Keratinocyte (primary cell): ENCODE measurements around the gene FBXW7. TPM values are rescaled to one million over a fixed set of nuclear protein-coding genes. Genes with fewer than 3 reads are reported as not detected.

ENCODE experiments used
- DNase-seq: peaks from one replicate; pipeline ENCODE4 v3.0.0-alpha.2; 2011; ENCODE audit warnings: low read depth, missing footprints, low spot score
- FAIRE-seq: peaks from 2 replicates; lab custom pipeline; 2011; peaks lifted over from hg19 to GRCh38; lab: Jason Lieb, UNC
- H2AFZ ChIP-seq: 2 replicates; pipeline ENCODE4 v1.6.0; 2012; ENCODE audit warnings: low read length, control low read depth, inconsistent platforms; ENCODE audit not compliant: control insufficient read depth
- H3K27ac ChIP-seq: 2 replicates; pipeline ENCODE4 v1.5.1; 2011; ENCODE audit warnings: low read length; ENCODE audit not compliant: control insufficient read depth, insufficient read depth
- H3K27me3 ChIP-seq: 3 replicates; pipeline ENCODE4 v1.6.0; 2011; ENCODE audit warnings: low read length; ENCODE audit not compliant: control insufficient read depth, insufficient read depth; ENCODE audit errors: extremely low read depth
- H3K36me3 ChIP-seq, 2 experiments: 2 replicates in 1 of 2; 3 replicates in 1 of 2; pipeline ENCODE4 v1.5.1; 2011; ENCODE audit warnings: low read length in 2 of 2, mild to moderate bottlenecking in 1 of 2; ENCODE audit not compliant: control insufficient read depth in 2 of 2, insufficient read depth in 2 of 2; ENCODE audit errors: extremely low read depth in 1 of 2
- H3K4me1 ChIP-seq: 3 replicates; pipeline ENCODE4 v1.5.1; 2011; ENCODE audit warnings: low read length; ENCODE audit not compliant: control insufficient read depth, insufficient read depth; ENCODE audit errors: extremely low read depth
- H3K4me2 ChIP-seq: 3 replicates; pipeline ENCODE4 v1.6.0; 2011; ENCODE audit warnings: low read depth, low read length; ENCODE audit not compliant: control insufficient read depth, insufficient read depth; ENCODE audit errors: extremely low read depth
- H3K4me3 ChIP-seq, 3 experiments: fragments of 200-600 bp in 1 of 3; sonication (generic) in 1 of 3; 2 replicates in 2 of 3; 3 replicates in 1 of 3; pipeline ENCODE4 v1.5.1; 2011 to 2016; ENCODE audit warnings: low read length in 3 of 3, mild to moderate bottlenecking in 3 of 3, control low read depth in 2 of 3, inconsistent platforms in 1 of 3, low read depth in 1 of 3, mixed read lengths in 1 of 3, mixed run types in 1 of 3, moderate library complexity in 1 of 3; ENCODE audit not compliant: control insufficient read depth in 2 of 3, insufficient read depth in 2 of 3; ENCODE audit errors: extremely low read depth in 1 of 3
- H3K79me2 ChIP-seq: 2 replicates; pipeline ENCODE4 v1.6.0; 2012; ENCODE audit warnings: low read length; ENCODE audit not compliant: control insufficient read depth, insufficient read depth
- H3K9ac ChIP-seq: 3 replicates; pipeline ENCODE4 v1.6.0; 2011; ENCODE audit warnings: low read length; ENCODE audit not compliant: control insufficient read depth, insufficient read depth; ENCODE audit errors: extremely low read depth
- H3K9me1 ChIP-seq: 3 replicates; pipeline ENCODE4 v1.6.0; 2011; ENCODE audit warnings: low read length; ENCODE audit not compliant: control insufficient read depth, insufficient read depth; ENCODE audit errors: extremely low read depth
- H3K9me3 ChIP-seq: 2 replicates; pipeline ENCODE4 v1.5.1; 2012; ENCODE audit warnings: low read depth, low read length; ENCODE audit not compliant: control insufficient read depth
- H4K20me1 ChIP-seq: 3 replicates; pipeline ENCODE4 v1.6.0; 2011; ENCODE audit warnings: low read length; ENCODE audit not compliant: control insufficient read depth, insufficient read depth; ENCODE audit errors: extremely low read depth
- CTCF ChIP-seq, 3 experiments: IDR thresholded peaks in 1 of 3; conservative IDR thresholded peaks in 1 of 3; optimal IDR thresholded peaks in 1 of 3; 2 replicates in 2 of 3; 3 replicates in 1 of 3; pipeline versions ENCODE3 to v1.5.1; 2011; ENCODE audit warnings: low read length in 3 of 3, mild to moderate bottlenecking in 3 of 3, moderate library complexity in 2 of 3, control low read depth in 1 of 3, inconsistent platforms in 1 of 3; ENCODE audit not compliant: insufficient read depth in 2 of 3; ENCODE audit errors: extremely low read depth in 1 of 3
- EZH2 ChIP-seq: IDR thresholded peaks from one replicate; pipeline ENCODE4 v1.6.1; 2012; ENCODE audit warnings: inconsistent platforms, mild to moderate bottlenecking, low read length, moderate library complexity
- dilution Hi-C: fragments of 300-500 bp; cut with MboI; formaldehyde crosslinking; loops from one replicate; pipeline ENCODE4 v1.7.0; 2020; ENCODE audit warnings: low sequenced_read_pairs; ENCODE audit not compliant: extremely low pct_ligation_motif_present
- polyA plus RNA-seq, 5 experiments: library from polyadenylated mRNA; depleted of rRNA in 3 of 5; stranded (reverse) in 3 of 5; stranded (forward) in 1 of 5; unstranded in 1 of 5; fragments of >200 nt; gene quantifications; 1 replicate in 1 of 5; 2 replicates in 3 of 5; 3 replicates in 1 of 5; pipeline versions ENCODE4 v1.2.1 to v1.2.3, GENCODE V29; 2011 to 2012; ENCODE audit warnings: missing spikeins in 2 of 5, low read depth in 1 of 5, low replicate concordance in 1 of 5

The FBXW7 gene
- polyA plus RNA-seq, 1 donor (not counting 4 experiments of a cell fraction or from before 2014, with no cell fraction given) = 39.6 TPM

GRCh38 chr4:152448854-152449253, 87.0 kb downstream of the FBXW7 start:
- no peak for TF ChIP-seq CTCF (optimal IDR thresholded peaks at IDR 0.05 in 1 of 3, IDR thresholded peaks at IDR 0.05 in 1 of 3, conservative IDR thresholded peaks at IDR 0.05 in 1 of 3; ENCODE audit: extremely low read depth in 1 of 3, insufficient read depth in 2 of 3, low read length in 3 of 3)
- dilution Hi-C loops = no loop called here
- H3K27me3 ChIP-seq = no peaks in the 10 kb centered on the region
- no peaks in the 10 kb centered on the region for H3K4me1 ChIP-seq
- H3K4me2 ChIP-seq = no peak overlapping the region
- no peaks in the 10 kb centered on the region for H3K36me3 ChIP-seq
- FAIRE-seq (no peak), DNase-seq (no peak)
- H3K4me3 ChIP-seq = no peak overlapping the region
- H3K79me2 ChIP-seq = peaks cover 21% of the 10 kb centered on the region
- H3K9ac ChIP-seq = no peak overlapping the region
- no peaks in the 10 kb centered on the region for H4K20me1 ChIP-seq
- H3K9me3 ChIP-seq = no peaks in the 10 kb centered on the region
- H3K27ac ChIP-seq = no peak overlapping the region
- H2AFZ ChIP-seq = no peak overlapping the region
- no peaks in the 10 kb centered on the region for H3K9me1 ChIP-seq

GRCh38 chr4:152448038-152448707, 87.7 kb downstream of the FBXW7 start:
- Histone ChIP-seq H3K9ac (no peak overlapping the region), H3K4me2 (no peak overlapping the region), H3K27me3 (no peaks in the 10 kb centered on the region), H3K36me3 (no peaks in the 10 kb centered on the region), H2AFZ (no peak overlapping the region), H3K27ac (no peak overlapping the region), H4K20me1 (no peaks in the 10 kb centered on the region), H3K9me3 (no peaks in the 10 kb centered on the region), H3K4me1 (no peaks in the 10 kb centered on the region), H3K79me2 (peaks cover 18% of the 10 kb centered on the region), H3K9me1 (no peaks in the 10 kb centered on the region), H3K4me3 (no peak overlapping the region)
- FAIRE-seq = no peak
- no peak for DNase-seq
- no peak for TF ChIP-seq EZH2
- dilution Hi-C loops = no loop called here

GRCh38 chr4:152443859-152444258, 92.0 kb downstream of the FBXW7 start:
- H3K79me2 ChIP-seq = peaks cover 14% of the 10 kb centered on the region

More at GRCh38 chr4:152443859-152444258, 92.0 kb downstream of the FBXW7 start:
- FAIRE-seq (no peak), DNase-seq (no peak)
- Histone ChIP-seq H3K4me1 (no peaks in the 10 kb centered on the region), H3K27ac (no peak overlapping the region), H3K9ac (no peak overlapping the region), H3K36me3 (no peaks in the 10 kb centered on the region), H2AFZ (no peak overlapping the region), H4K20me1 (no peaks in the 10 kb centered on the region), H3K27me3 (no peaks in the 10 kb centered on the region), H3K4me2 (no peak overlapping the region), H3K4me3 (no peak overlapping the region), H3K9me1 (no peaks in the 10 kb centered on the region), H3K9me3 (no peaks in the 10 kb centered on the region)
- TF ChIP-seq EZH2 (no peak), CTCF (optimal IDR thresholded peaks at IDR 0.05 in 1 of 3, IDR thresholded peaks at IDR 0.05 in 1 of 3, conservative IDR thresholded peaks at IDR 0.05 in 1 of 3; ENCODE audit: extremely low read depth in 1 of 3, insufficient read depth in 2 of 3, low read length in 3 of 3) (no peak)
- dilution Hi-C loops = no loop called here
